Measurements from ENCODE around the gene ZNF613.
"Not testable (repeated sequence)": the region's sequence is repeated elsewhere in the genome, so short reads cannot be mapped to it uniquely, and the experiment has no call there.

ZNF613 gene

GRCh38 chr19:51915324-51915867 is 11.9 kb upstream of the ZNF613 start:
- DNase-seq, result no peak
- no peaks in the 10 kb centered on the region for H3K4me1 Mint-ChIP-seq
- H3K4me3 Mint-ChIP-seq, result no peak overlapping the region
- no peak for ATAC-seq
- no peaks in the 10 kb centered on the region for H3K27me3 Mint-ChIP-seq
- peaks cover 52 to 63% of the 10 kb centered on the region in 2 donors for H3K9me3 Mint-ChIP-seq
- H3K27ac Mint-ChIP-seq, result no peak overlapping the region

- Mint-ChIP-seq H3K27ac (no peak overlapping the region), H3K27me3 (no peaks in the 10 kb centered on the region), H3K4me1 (no peaks in the 10 kb centered on the region), H3K9me3 (peaks cover 57 to 63% of the 10 kb centered on the region in 2 donors), H3K4me3 (no peak overlapping the region)
- ATAC-seq (no peak), DNase-seq (no peak)
These were observed 11.1 kb upstream of the ZNF613 start for GRCh38 chr19:51916167-51916566.

GRCh38 chr19:51919606-51920005 is 7.7 kb upstream of the ZNF613 start:
- H3K4me3 Mint-ChIP-seq, result no peak overlapping the region
- peaks cover 62 to 67% of the 10 kb centered on the region in 2 donors for H3K9me3 Mint-ChIP-seq
- H3K27me3 Mint-ChIP-seq, result no peaks in the 10 kb centered on the region
- H3K4me1 Mint-ChIP-seq, result no peaks in the 10 kb centered on the region
- H3K27ac Mint-ChIP-seq, result no peak overlapping the region
- ATAC-seq, result no peak
- DNase-seq, result no peak

GRCh38 chr19:51921949-51922348 is 5.3 kb upstream of the ZNF613 start:
- Mint-ChIP-seq H3K9me3 (peaks cover 50 to 66% of the 10 kb centered on the region in 2 donors), H3K4me3 (no peak overlapping the region), H3K27me3 (no peaks in the 10 kb centered on the region), H3K27ac (no peak overlapping the region), H3K4me1 (peaks cover 9% of the 10 kb centered on the region)
- DNase-seq (no peak), ATAC-seq (no peak)

- peak; percentile 2 for ATAC-seq
- Mint-ChIP-seq H3K27me3 (no peaks in the 10 kb centered on the region), H3K27ac (peak overlapping the region in 1 of 2 donors; percentile 29), H3K9me3 (peaks cover 46 to 75% of the 10 kb centered on the region in 2 donors), H3K4me3 (peak overlapping the region; percentile 97), H3K4me1 (peaks cover 26% of the 10 kb centered on the region)
- DNase-seq, result no peak
These were observed 867 bp upstream of the ZNF613 start for GRCh38 chr19:51926426-51926783.

- H3K27me3 Mint-ChIP-seq, result no peaks in the 10 kb centered on the region
- H3K9me3 Mint-ChIP-seq, result peaks cover 40 to 72% of the 10 kb centered on the region in 2 donors
- ATAC-seq (no peak), DNase-seq (no peak)
- H3K4me1 Mint-ChIP-seq, result peaks cover 26% of the 10 kb centered on the region
- H3K27ac Mint-ChIP-seq, result peak overlapping the region; percentile 95 to 96
- peak overlapping the region; percentile 97 for H3K4me3 Mint-ChIP-seq
These were observed 587 bp downstream of the ZNF613 start for GRCh38 chr19:51927859-51928258.

- Mint-ChIP-seq H3K27me3 (no peaks in the 10 kb centered on the region), H3K4me3 (no peak overlapping the region), H3K27ac (no peak overlapping the region), H3K9me3 (peaks cover 32 to 64% of the 10 kb centered on the region in 2 donors), H3K4me1 (peaks cover 17% of the 10 kb centered on the region)
- ATAC-seq (no peak), DNase-seq (no peak)
These were observed 4.6 kb downstream of the ZNF613 start for GRCh38 chr19:51931921-51932320.

GRCh38 chr19:51938936-51939335 is 11.7 kb downstream of the ZNF613 start:
- no peaks in the 10 kb centered on the region for H3K4me1 Mint-ChIP-seq
- ATAC-seq (no peak), DNase-seq (no peak)
- H3K27ac Mint-ChIP-seq, result no peak overlapping the region
- no peaks in the 10 kb centered on the region for H3K27me3 Mint-ChIP-seq
- no peak overlapping the region for H3K4me3 Mint-ChIP-seq
- H3K9me3 Mint-ChIP-seq, result peaks cover 46 to 72% of the 10 kb centered on the region in 2 donors

- H3K4me3 Mint-ChIP-seq, result no peak overlapping the region
- ATAC-seq (no peak), DNase-seq (no peak)
- H3K4me1 Mint-ChIP-seq, result peaks cover 5% of the 10 kb centered on the region
- no peak overlapping the region for H3K27ac Mint-ChIP-seq
- no peaks in the 10 kb centered on the region for H3K27me3 Mint-ChIP-seq
- peaks cover 64 to 75% of the 10 kb centered on the region in 2 donors for H3K9me3 Mint-ChIP-seq
These were observed 17.7 kb downstream of the ZNF613 start for GRCh38 chr19:51944798-51945552.

- H3K27me3 Mint-ChIP-seq, result no peaks in the 10 kb centered on the region
- no peak overlapping the region for H3K27ac Mint-ChIP-seq
- ATAC-seq, result no peak
- peaks cover 5% of the 10 kb centered on the region for H3K4me1 Mint-ChIP-seq
- no peak overlapping the region for H3K4me3 Mint-ChIP-seq
- peaks cover 71 to 73% of the 10 kb centered on the region in 2 donors for H3K9me3 Mint-ChIP-seq
- DNase-seq, result no peak
These were observed 19.3 kb downstream of the ZNF613 start for GRCh38 chr19:51946602-51947001.

GRCh38 chr19:51948975-51949374 is 21.7 kb downstream of the ZNF613 start:
- Mint-ChIP-seq H3K4me3 (peak overlapping the region in 1 of 2 donors; percentile 11), H3K27me3 (no peaks in the 10 kb centered on the region), H3K9me3 (peaks cover 57 to 65% of the 10 kb centered on the region in 2 donors), H3K4me1 (peaks cover 5% of the 10 kb centered on the region), H3K27ac (no peak overlapping the region)
- no peak for ATAC-seq
- DNase-seq, result no peak

GRCh38 chr19:51957846-51958245 is 30.6 kb downstream of the ZNF613 start:
- H3K9me3 Mint-ChIP-seq, result peaks cover 59 to 64% of the 10 kb centered on the region in 2 donors
- H3K27me3 Mint-ChIP-seq, H3K27ac Mint-ChIP-seq, ATAC-seq, DNase-seq, H3K4me3 Mint-ChIP-seq, H3K4me1 Mint-ChIP-seq: not testable (repeated sequence)

- Mint-ChIP-seq H3K27ac (no peak overlapping the region), H3K4me1 (no peaks in the 10 kb centered on the region), H3K9me3 (peaks cover 65 to 77% of the 10 kb centered on the region in 2 donors), H3K4me3 (no peak overlapping the region), H3K27me3 (no peaks in the 10 kb centered on the region)
- ATAC-seq, result no peak
- DNase-seq, result no peak
These were observed 32.5 kb downstream of the ZNF613 start for GRCh38 chr19:51959791-51960190.

- H3K4me3 Mint-ChIP-seq, H3K27ac Mint-ChIP-seq, DNase-seq, H3K4me1 Mint-ChIP-seq, H3K27me3 Mint-ChIP-seq, ATAC-seq: not testable (repeated sequence)
- H3K9me3 Mint-ChIP-seq, result peaks cover 72 to 83% of the 10 kb centered on the region in 2 donors
These were observed 33.5 kb downstream of the ZNF613 start for GRCh38 chr19:51960621-51961233.

GRCh38 chr19:51965583-51965982 is 38.3 kb downstream of the ZNF613 start:
- no peak for DNase-seq
- peaks cover 58 to 75% of the 10 kb centered on the region in 2 donors for H3K9me3 Mint-ChIP-seq
- H3K27me3 Mint-ChIP-seq, result no peaks in the 10 kb centered on the region

GRCh38 chr19:51970718-51971117 is 43.4 kb downstream of the ZNF613 start:
- H3K4me1 Mint-ChIP-seq, result no peaks in the 10 kb centered on the region
- DNase-seq (no peak), ATAC-seq (no peak)
- peaks cover 41 to 59% of the 10 kb centered on the region in 2 donors for H3K9me3 Mint-ChIP-seq
- no peak overlapping the region for H3K27ac Mint-ChIP-seq
- H3K4me3 Mint-ChIP-seq, result no peak overlapping the region
- H3K27me3 Mint-ChIP-seq, result no peaks in the 10 kb centered on the region

More at GRCh38 chr19:51965583-51965982, 38.3 kb downstream of the ZNF613 start:
- ATAC-seq, result no peak
- H3K4me1 Mint-ChIP-seq, result no peaks in the 10 kb centered on the region
- no peak overlapping the region for H3K4me3 Mint-ChIP-seq
- no peak overlapping the region for H3K27ac Mint-ChIP-seq
